HepG2 (cell line): ENCODE measurements around the gene TGM2. TPM values are rescaled to one million over a fixed set of nuclear protein-coding genes. Genes with fewer than 3 reads are reported as not detected.

ENCODE experiments used
- ATAC-seq: fragments of 200-7000 bp; cut with Tn5 transposase; 3 replicates; pipeline ENCODE4 v1.9.1; 2020; ENCODE audit warnings: mild to moderate bottlenecking, moderate library complexity
- BruUV-seq: library from RNA; stranded (reverse); fragments of 400-500 nt; replicated peaks from 2 replicates; lab custom pipeline; 2021; lab: Mats Ljungman, UMichigan
- CTCF ChIA-PET: fragments of 300-600 bp; formaldehyde crosslinking; extraction: SDS; loops from one replicate; lab custom pipeline; 2021; ENCODE audit warnings: low total read pairs, inconsistent platforms, low intra/inter-chr PET ratio; lab: Yijun Ruan, JAX
- POLR2A ChIA-PET: fragments of 350-600 bp; sonication (Branson Sonifier 250); formaldehyde crosslinking; loops from one replicate; lab custom pipeline; 2020; ENCODE audit warnings: antibody characterized with exemption, inconsistent platforms; lab: Yijun Ruan, JAX
- DNase-seq: peaks from one replicate; pipeline ENCODE4 v3.0.0-alpha.2; 2015; ENCODE audit warnings: low spot score
- FAIRE-seq: peaks from 3 replicates; lab custom pipeline; 2011; peaks lifted over from hg19 to GRCh38; lab: Jason Lieb, UNC
- H2AFZ ChIP-seq: one replicate; pipeline ENCODE4 v1.6.1; 2011; ENCODE audit warnings: low read length, inconsistent platforms
- H3K27ac ChIP-seq: fragments of 300-600 bp; 3 replicates; pipeline ENCODE4 v1.8.0; 2011; ENCODE audit warnings: mixed run types, mild to moderate bottlenecking, mixed read lengths, low read length, inconsistent platforms; ENCODE audit not compliant: insufficient read depth; ENCODE audit errors: extremely low read length
- H3K27me3 ChIP-seq, 2 experiments: fragments of 200-600 bp in 1 of 2; 2 replicates in 1 of 2; 3 replicates in 1 of 2; pipeline versions ENCODE4 v1.6.0 to v1.8.0; 2011; ENCODE audit warnings: low read length in 2 of 2, mild to moderate bottlenecking in 2 of 2, moderate library complexity in 2 of 2, inconsistent platforms in 1 of 2; ENCODE audit not compliant: insufficient read depth in 2 of 2, control insufficient read depth in 1 of 2
- H3K36me3 ChIP-seq, 2 experiments: fragments of 200-600 bp in 1 of 2; replicated peaks in 1 of 2; 2 replicates in 1 of 2; 3 replicates in 1 of 2; pipeline versions ENCODE4 v1.5.1 to v1.8.0; 2011; ENCODE audit warnings: low read length in 2 of 2, inconsistent platforms in 1 of 2; ENCODE audit not compliant: insufficient read depth in 2 of 2, control insufficient read depth in 1 of 2
- H3K4me1 ChIP-seq: 2 replicates; pipeline ENCODE4 v1.5.1; 2012; ENCODE audit warnings: low read length, inconsistent platforms; ENCODE audit not compliant: insufficient read depth
- H3K4me2 ChIP-seq: 2 replicates; pipeline ENCODE4 v1.6.0; 2011; ENCODE audit warnings: low read depth, low read length, inconsistent platforms
- H3K4me3 ChIP-seq, 3 experiments: fragments of 200-600 bp in 1 of 3; sonication (generic), shearing (Covaris generic) in 1 of 3; replicated peaks in 1 of 3; 2 replicates each; pipeline ENCODE4 v1.5.1; 2011 to 2016; ENCODE audit warnings: low read length in 3 of 3, inconsistent platforms in 2 of 3, low read depth in 2 of 3, mild to moderate bottlenecking in 2 of 3, control low read depth in 1 of 3, mixed read lengths in 1 of 3; ENCODE audit not compliant: insufficient read depth in 1 of 3
- H3K79me2 ChIP-seq: one replicate; pipeline ENCODE4 v1.6.1; 2011; ENCODE audit warnings: low read length, inconsistent platforms; ENCODE audit not compliant: insufficient read depth
- H3K9ac ChIP-seq: 2 replicates; pipeline ENCODE4 v1.6.0; 2011; ENCODE audit warnings: mild to moderate bottlenecking, low read depth, low read length, inconsistent platforms; ENCODE audit not compliant: insufficient read depth
- H3K9me3 ChIP-seq: 2 replicates; pipeline ENCODE4 v1.5.1; 2012; ENCODE audit warnings: mild to moderate bottlenecking, low read length
- H4K20me1 ChIP-seq: 2 replicates; pipeline ENCODE4 v1.6.0; 2011; ENCODE audit warnings: inconsistent platforms, mild to moderate bottlenecking, low read length, moderate library complexity; ENCODE audit not compliant: insufficient read depth
- MATR3 ChIP-seq: sonication (generic); formaldehyde crosslinking; IDR thresholded peaks from 2 replicates; pipeline ENCODE4 v1.4.0; 2020; ENCODE audit warnings: missing genetic modification reagents
- ZNF317 ChIP-seq: sonication (generic); formaldehyde crosslinking; IDR thresholded peaks from 2 replicates; pipeline ENCODE4 v1.5.0; 2020; ENCODE audit warnings: mild to moderate bottlenecking, missing genetic modification reagents
- ZNF619 ChIP-seq: sonication (generic); formaldehyde crosslinking; IDR thresholded peaks from 2 replicates; pipeline ENCODE4 v1.4.0; 2020; ENCODE audit warnings: mild to moderate bottlenecking, missing genetic modification reagents
- ZSCAN22 ChIP-seq: sonication (generic); formaldehyde crosslinking; IDR thresholded peaks from 2 replicates; pipeline ENCODE4 v1.4.0; 2020; ENCODE audit warnings: mild to moderate bottlenecking, missing genetic modification reagents
- WGBS: methylation state at CpG from one replicate; pipeline ENCODE4 v1.1.6; 2017; ENCODE audit warnings: low lambda C conversion rate; 5-methylcytosine and 5-hydroxymethylcytosine counted together
- in situ Hi-C: cut with HindIII; loops from 2 replicates; pipeline ENCODE4 v1.10.0; 2017; ENCODE audit warnings: low pct_unique_long_range_greater_than_20kb; ENCODE audit not compliant: extremely low pct_ligation_motif_present
- intact Hi-C: fragments of 100-400 bp; cut with micrococcal nuclease; formaldehyde crosslinking; loops from one replicate; pipeline ENCODE4 v1.10.0; 2022; ENCODE audit not compliant: unreplicated experiment
- polyA plus RNA-seq, 8 experiments: library from polyadenylated mRNA; depleted of rRNA in 3 of 8; stranded (reverse) in 7 of 8; unstranded in 1 of 8; fragments of >200 nt; fragmentation: Illumina TruSeq in 4 of 8; extraction: Trizol in 4 of 8; gene quantifications; 2 replicates each; pipeline versions ENCODE4 v1.2.1 to v1.2.3, GENCODE V29; 2011 to 2016; ENCODE audit warnings: low read depth in 4 of 8, missing spikeins in 1 of 8, mixed read lengths in 1 of 8; ENCODE audit not compliant: insufficient read depth in 1 of 8
- total RNA-seq, 5 experiments: library from RNA; depleted of rRNA; stranded (reverse); fragments of >200 nt; fragmentation: Illumina TruSeq; extraction: Trizol; gene quantifications; 2 replicates each; pipeline ENCODE4 v1.2.3, GENCODE V29; 2016; ENCODE audit warnings: low read depth in 1 of 5
- TF ChIP-seq, protein P1 (sequence below): sonication (generic); formaldehyde crosslinking; IDR thresholded peaks from 2 replicates; pipeline ENCODE4 v1.5.0; 2020; ENCODE audit warnings: missing genetic modification reagents, mild to moderate bottlenecking, borderline replicate concordance
- TF ChIP-seq, protein P2 (sequence below): sonication (generic); formaldehyde crosslinking; IDR thresholded peaks from 2 replicates; pipeline ENCODE4 v1.5.1; 2020; ENCODE audit warnings: mild to moderate bottlenecking, missing genetic modification reagents, borderline replicate concordance

The TGM2 gene
- total and polyA plus RNA-seq, 2 of the 13 experiments (the other 11 are each of a cell fraction or from before 2014, with no cell fraction given): 4.2 to 46.4 TPM

DNA sequence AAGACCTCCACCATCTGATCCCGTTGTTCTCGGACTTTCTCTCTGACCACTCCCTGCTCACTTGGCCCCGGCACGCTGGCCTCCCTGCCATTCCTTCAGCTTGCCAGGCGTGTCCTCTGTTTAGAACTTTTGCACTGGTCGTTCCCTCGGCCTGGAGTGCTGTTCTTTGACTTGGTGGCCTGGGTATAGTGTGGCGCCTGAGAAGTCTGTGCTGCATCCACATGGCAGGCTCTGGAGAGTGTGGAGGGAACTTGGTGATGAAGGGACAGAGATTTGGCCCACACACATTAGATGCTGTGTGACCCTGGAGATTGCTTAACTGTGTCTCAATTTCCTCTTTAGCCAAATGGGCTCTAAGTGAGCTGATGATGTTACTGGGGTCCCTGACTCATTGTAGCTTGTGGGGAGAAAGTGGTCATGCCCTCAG lies 13.0 kb upstream of the TGM2 start (continued):
- TF ChIP-seq, protein P1, sequence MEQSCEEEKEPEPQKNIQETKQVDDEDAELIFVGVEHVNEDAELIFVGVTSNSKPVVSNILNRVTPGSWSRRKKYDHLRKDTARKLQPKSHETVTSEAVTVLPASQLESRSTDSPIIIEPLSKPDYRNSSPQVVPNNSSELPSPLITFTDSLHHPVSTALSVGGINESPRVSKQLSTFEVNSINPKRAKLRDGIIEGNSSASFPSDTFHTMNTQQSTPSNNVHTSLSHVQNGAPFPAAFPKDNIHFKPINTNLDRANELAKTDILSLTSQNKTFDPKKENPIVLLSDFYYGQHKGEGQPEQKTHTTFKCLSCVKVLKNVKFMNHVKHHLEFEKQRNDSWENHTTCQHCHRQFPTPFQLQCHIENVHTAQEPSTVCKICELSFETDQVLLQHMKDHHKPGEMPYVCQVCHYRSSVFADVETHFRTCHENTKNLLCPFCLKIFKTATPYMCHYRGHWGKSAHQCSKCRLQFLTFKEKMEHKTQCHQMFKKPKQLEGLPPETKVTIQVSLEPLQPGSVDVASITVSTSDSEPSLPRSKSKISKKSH: no peak
- TF ChIP-seq ZSCAN22 (CRISPR knock-in tag) (peak; percentile 75; the same call in 1 of the 2 replicates), MATR3 (CRISPR knock-in tag) (no peak)
- TF ChIP-seq, protein P2, sequence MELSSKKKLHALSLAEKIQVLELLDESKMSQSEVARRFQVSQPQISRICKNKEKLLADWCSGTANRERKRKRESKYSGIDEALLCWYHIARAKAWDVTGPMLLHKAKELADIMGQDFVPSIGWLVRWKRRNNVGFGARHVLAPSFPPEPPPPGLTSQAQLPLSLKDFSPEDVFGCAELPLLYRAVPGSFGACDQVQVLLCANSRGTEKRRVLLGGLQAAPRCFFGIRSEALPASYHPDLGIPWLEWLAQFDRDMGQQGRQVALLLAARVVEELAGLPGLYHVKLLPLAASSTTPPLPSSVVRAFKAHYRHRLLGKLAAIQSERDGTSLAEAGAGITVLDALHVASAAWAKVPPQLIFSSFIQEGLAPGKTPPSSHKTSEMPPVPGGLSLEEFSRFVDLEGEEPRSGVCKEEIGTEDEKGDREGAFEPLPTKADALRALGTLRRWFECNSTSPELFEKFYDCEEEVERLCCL (CRISPR knock-in tag): no peak
- TF ChIP-seq, all 625 proteins: peak for 2

DNA sequence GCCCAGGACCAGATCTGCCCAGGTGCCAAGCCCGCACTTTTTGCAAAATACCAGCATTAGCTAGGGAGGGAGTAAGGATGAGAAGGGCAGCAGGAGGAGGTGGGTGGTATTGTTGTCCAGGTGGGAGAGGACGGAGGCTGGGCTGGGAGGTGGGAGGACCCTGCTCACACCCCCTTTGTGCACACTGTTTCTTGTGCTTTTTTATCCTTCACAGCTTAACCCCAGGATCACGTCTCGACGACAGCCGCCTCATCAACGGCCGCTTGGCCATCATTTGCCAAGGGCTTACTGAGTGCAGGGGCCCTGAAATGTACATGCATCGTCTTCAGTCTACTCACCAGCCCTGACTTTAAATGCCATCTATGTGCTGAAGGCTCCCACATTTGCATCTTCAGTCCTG lies 12.1 kb upstream of the TGM2 start:
- H3K4me1 ChIP-seq: peaks cover 18% of the 10 kb centered on the region
- in situ Hi-C loops (no loop called here), intact Hi-C loops (no loop called here)
- no peaks in the 10 kb centered on the region for H4K20me1 ChIP-seq
- POLR2A ChIA-PET: no interaction called here
- H3K36me3 ChIP-seq: no peaks in the 10 kb centered on the region
- no peak overlapping the region for H3K4me3 ChIP-seq
- CTCF ChIA-PET: no interaction called here
- DNase-seq (no peak), FAIRE-seq (no peak), ATAC-seq (no peak)
- H3K27me3 ChIP-seq: peaks cover 7 to 15% of the 10 kb centered on the region in 2 experiments; a peak in 3 of 5 replicates
- no peak overlapping the region for H2AFZ ChIP-seq
- H3K9me3 ChIP-seq: no peaks in the 10 kb centered on the region
- no peak overlapping the region for H3K4me2 ChIP-seq
- H3K79me2 ChIP-seq: no peaks in the 10 kb centered on the region
- H3K27ac ChIP-seq: no peak overlapping the region
- WGBS: 42% methylated on average over 9 of the region's 9 CpGs
- TF ChIP-seq ZNF619 (CRISPR knock-in tag): 0 out of 2 replicates have a peak, but pooled peaks have one; percentile 23
- no peak for TF ChIP-seq ZNF317
- no TSS peak for BruUV-seq
- H3K9ac ChIP-seq: no peak overlapping the region
